SIG-M5 treated with dmso at 0.1 percent for 504 hours (cell line): ENCODE results near the gene PDGFRA.

Experiments used
- DNase-seq: peaks from one replicate; lab custom pipeline; 2025; ENCODE audit not compliant: unreplicated experiment; lab: John Stamatoyannopoulos, UW

PDGFRA gene

GRCh38 chr4:54255881-54256280, 26.8 kb downstream of the PDGFRA start:
- DNase-seq = no peak

GRCh38 chr4:54256491-54257486, 27.7 kb downstream of the PDGFRA start:
- no peak for DNase-seq

- no peak for DNase-seq
Measured at GRCh38 chr4:54265366-54265765, 36.3 kb downstream of the PDGFRA start.

- no peak for DNase-seq
Measured at GRCh38 chr4:54268151-54268550, 39.1 kb downstream of the PDGFRA start.

GRCh38 chr4:54271464-54271863, 42.4 kb downstream of the PDGFRA start:
- no peak for DNase-seq

- no peak for DNase-seq
Measured at GRCh38 chr4:54272051-54272450, 43.0 kb downstream of the PDGFRA start.

- no peak for DNase-seq
Measured at GRCh38 chr4:54274264-54274663, 45.2 kb downstream of the PDGFRA start.

GRCh38 chr4:54274795-54275665, 45.9 kb downstream of the PDGFRA start:
- DNase-seq = no peak

- no peak for DNase-seq
Measured at GRCh38 chr4:54276641-54277430, 47.7 kb downstream of the PDGFRA start.

- no peak for DNase-seq
Measured at GRCh38 chr4:54277691-54278090, 48.6 kb downstream of the PDGFRA start.

- DNase-seq = no peak
Measured at GRCh38 chr4:54278216-54278615, 49.1 kb downstream of the PDGFRA start.

- DNase-seq = no peak
Measured at GRCh38 chr4:54281054-54281766, 52.1 kb downstream of the PDGFRA start.

- DNase-seq = no peak
Measured at GRCh38 chr4:54282837-54283236, 53.7 kb downstream of the PDGFRA start.

GRCh38 chr4:54289316-54289715, 60.2 kb downstream of the PDGFRA start:
- DNase-seq = no peak

- no peak for DNase-seq
Measured at GRCh38 chr4:54290980-54291379, 61.9 kb downstream of the PDGFRA start.

GRCh38 chr4:54296548-54297203, 67.6 kb downstream of the PDGFRA start:
- no peak for DNase-seq

- DNase-seq = no peak
Measured at GRCh38 chr4:54308110-54308509, 79.0 kb downstream of the PDGFRA start.

GRCh38 chr4:54315561-54316538, 86.8 kb downstream of the PDGFRA start:
- DNase-seq = peak; percentile 38

- DNase-seq = no peak
Measured at GRCh38 chr4:54317690-54318089, 88.6 kb downstream of the PDGFRA start.
